ENCODE results near the gene TMEM115.

GRCh38 chr3:50322115-50322385 is 37.3 kb downstream of the TMEM115 start:
- TF ChIP-seq, protein P1, sequence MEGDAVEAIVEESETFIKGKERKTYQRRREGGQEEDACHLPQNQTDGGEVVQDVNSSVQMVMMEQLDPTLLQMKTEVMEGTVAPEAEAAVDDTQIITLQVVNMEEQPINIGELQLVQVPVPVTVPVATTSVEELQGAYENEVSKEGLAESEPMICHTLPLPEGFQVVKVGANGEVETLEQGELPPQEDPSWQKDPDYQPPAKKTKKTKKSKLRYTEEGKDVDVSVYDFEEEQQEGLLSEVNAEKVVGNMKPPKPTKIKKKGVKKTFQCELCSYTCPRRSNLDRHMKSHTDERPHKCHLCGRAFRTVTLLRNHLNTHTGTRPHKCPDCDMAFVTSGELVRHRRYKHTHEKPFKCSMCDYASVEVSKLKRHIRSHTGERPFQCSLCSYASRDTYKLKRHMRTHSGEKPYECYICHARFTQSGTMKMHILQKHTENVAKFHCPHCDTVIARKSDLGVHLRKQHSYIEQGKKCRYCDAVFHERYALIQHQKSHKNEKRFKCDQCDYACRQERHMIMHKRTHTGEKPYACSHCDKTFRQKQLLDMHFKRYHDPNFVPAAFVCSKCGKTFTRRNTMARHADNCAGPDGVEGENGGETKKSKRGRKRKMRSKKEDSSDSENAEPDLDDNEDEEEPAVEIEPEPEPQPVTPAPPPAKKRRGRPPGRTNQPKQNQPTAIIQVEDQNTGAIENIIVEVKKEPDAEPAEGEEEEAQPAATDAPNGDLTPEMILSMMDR (tag by site-specific recombination; IDR thresholded peaks at IDR 0.05), result no peak
- TF ChIP-seq ZNF585B (tag by site-specific recombination; IDR thresholded peaks at IDR 0.05), result no peak
- TF ChIP-seq ZNF155 (tag by site-specific recombination; IDR thresholded peaks at IDR 0.05), result no peak
- TF ChIP-seq OSR2 (tag by site-specific recombination; IDR thresholded peaks at IDR 0.05), result no peak
- TF ChIP-seq ZNF785 (tag by site-specific recombination; IDR thresholded peaks at IDR 0.05), result no peak

Measured in HEK293 (cell line).